GM12878 (cell line): ENCODE data around the gene CAPN3. TPM values are rescaled to one million over a fixed set of nuclear protein-coding genes. Genes with fewer than 3 reads are reported as not detected.

Experiments
- ATAC-seq: fragments of 200-7000 bp; cut with Tn5 transposase; 3 replicates; pipeline ENCODE4 v1.9.1; 2020; ENCODE audit warnings: mild to moderate bottlenecking, moderate library complexity
- BruUV-seq: library from RNA; stranded (reverse); fragments of 400-500 nt; replicated peaks from 2 replicates; lab custom pipeline; 2021; lab: Mats Ljungman, UMichigan
- CTCF ChIA-PET: fragments of 300-600 bp; sonication (Branson Sonifier 250); formaldehyde crosslinking; extraction: SDS; loops from one replicate; lab custom pipeline; 2021; ENCODE audit warnings: inconsistent platforms; lab: Yijun Ruan, JAX
- POLR2A ChIA-PET: fragments of 350-600 bp; formaldehyde crosslinking; extraction: SDS; loops from one replicate; lab custom pipeline; 2021; ENCODE audit warnings: inconsistent platforms; lab: Charles Lee
- RAD21 ChIA-PET: fragments of 300-600 bp; sonication (Branson Sonifier 250); formaldehyde crosslinking; loops from one replicate; lab custom pipeline; 2023; ENCODE audit warnings: antibody characterized with exemption; ENCODE audit not compliant: unreplicated experiment; lab: Charles Lee
- SMC1A ChIA-PET: fragments of 300-600 bp; sonication (Branson Sonifier 250); formaldehyde crosslinking; loops from one replicate; lab custom pipeline; 2023; ENCODE audit not compliant: unreplicated experiment, uncharacterized antibody; lab: Charles Lee
- DNase-seq: peaks from one replicate; pipeline ENCODE4 v3.0.0-alpha.2; 2011; ENCODE audit warnings: low read depth, low spot score
- FAIRE-seq: peaks from 3 replicates; lab custom pipeline; 2011; peaks lifted over from hg19 to GRCh38; lab: Jason Lieb, UNC
- H2AFZ ChIP-seq: 2 replicates; pipeline ENCODE4 v1.6.0; 2011; ENCODE audit warnings: low read depth, low read length, control low read depth; ENCODE audit not compliant: control insufficient read depth
- H3K27ac ChIP-seq: 2 replicates; pipeline ENCODE4 v1.5.1; 2011; ENCODE audit warnings: control low read depth; ENCODE audit not compliant: control insufficient read depth, insufficient read depth
- H3K27me3 ChIP-seq, 2 experiments: replicated peaks in 1 of 2; 2 replicates each; pipeline versions ENCODE4 v1.6.0 to v1.6.1; 2011; ENCODE audit warnings: low read length in 1 of 2; ENCODE audit not compliant: control insufficient read depth in 2 of 2, insufficient read depth in 2 of 2
- H3K36me3 ChIP-seq, 2 experiments: 2 replicates each; pipeline ENCODE4 v1.5.1; 2011; ENCODE audit warnings: low read length in 1 of 2; ENCODE audit not compliant: control insufficient read depth in 2 of 2, insufficient read depth in 2 of 2
- H3K4me1 ChIP-seq: 2 replicates; pipeline ENCODE4 v1.6.1; 2011; ENCODE audit warnings: mild to moderate bottlenecking, low read length, moderate library complexity, mixed read lengths; ENCODE audit not compliant: control insufficient read depth, insufficient read depth
- H3K4me2 ChIP-seq: 2 replicates; pipeline ENCODE4 v1.6.0; 2011; ENCODE audit warnings: control low read depth; ENCODE audit not compliant: control insufficient read depth, insufficient read depth
- H3K4me3 ChIP-seq: fragments of 200-600 bp; sonication (generic); 2 replicates; pipeline ENCODE4 v1.5.1; 2016
- H3K79me2 ChIP-seq: 2 replicates; pipeline ENCODE4 v1.6.0; 2011; ENCODE audit warnings: low read length; ENCODE audit not compliant: control insufficient read depth, insufficient read depth
- H3K9ac ChIP-seq: 2 replicates; pipeline ENCODE4 v1.8.0; 2011; ENCODE audit warnings: low read length, control low read depth, mixed read lengths; ENCODE audit not compliant: control insufficient read depth, insufficient read depth
- H3K9me3 ChIP-seq: replicated peaks from 3 replicates; pipeline ENCODE4 v1.5.1; 2011; ENCODE audit warnings: mild to moderate bottlenecking, low read length; ENCODE audit not compliant: control insufficient read depth, insufficient read depth
- H4K20me1 ChIP-seq: 2 replicates; pipeline ENCODE4 v1.6.0; 2011; ENCODE audit not compliant: control insufficient read depth, insufficient read depth
- CREM ChIP-seq: IDR thresholded peaks from 2 replicates; pipeline ENCODE4 v1.6.1; 2014; ENCODE audit warnings: antibody characterized with exemption, low read depth
- FOXK2 ChIP-seq: fragments of 450-650 bp; IDR thresholded peaks from 2 replicates; pipeline ENCODE4 v1.6.1; 2017; ENCODE audit warnings: mild to moderate bottlenecking, moderate library complexity
- IKZF1 ChIP-seq: fragments of 450-650 bp; conservative IDR thresholded peaks from 2 replicates; pipeline ENCODE4 v1.6.1; 2017; ENCODE audit warnings: antibody characterized with exemption, mild to moderate bottlenecking
- IKZF2 ChIP-seq, 2 experiments: fragments of 450-650 bp; IDR thresholded peaks; 2 replicates each; pipeline ENCODE4 v1.6.1; 2017; ENCODE audit warnings: mild to moderate bottlenecking in 2 of 2, moderate library complexity in 2 of 2
- NFXL1 ChIP-seq: fragments of 450-650 bp; IDR thresholded peaks from 2 replicates; pipeline ENCODE4 v1.6.1; 2017; ENCODE audit warnings: antibody characterized with exemption, mild to moderate bottlenecking, borderline replicate concordance
- PAX5 ChIP-seq: IDR thresholded peaks from 2 replicates; pipeline ENCODE4 v1.6.1; 2011; ENCODE audit warnings: low read depth, low read length, borderline replicate concordance
- RAD21 ChIP-seq: IDR thresholded peaks from 2 replicates; pipeline ENCODE4 v1.6.1; 2011; ENCODE audit warnings: mild to moderate bottlenecking, low read depth, low read length, moderate library complexity; ENCODE audit not compliant: insufficient read depth
- SIX5 ChIP-seq: IDR thresholded peaks from 2 replicates; pipeline ENCODE4 v1.6.1; 2011; ENCODE audit warnings: mild to moderate bottlenecking, low read depth, low read length, moderate library complexity; ENCODE audit not compliant: severe bottlenecking
- SP1 ChIP-seq: IDR thresholded peaks from one replicate; pipeline ENCODE4 v1.6.1; 2011; ENCODE audit warnings: low read depth, low read length
- WGBS: methylation state at CpG from one replicate; pipeline ENCODE4 v1.1.6; 2016; ENCODE audit warnings: low lambda C conversion rate; ENCODE audit not compliant: insufficient replicate concordance, insufficient coverage; ENCODE audit errors: missing lambda C conversion rate; 5-methylcytosine and 5-hydroxymethylcytosine counted together
- in situ Hi-C: fragments of 300-500 bp; cut with MboI; formaldehyde crosslinking; loops from 9 replicates; pipeline ENCODE4 v1.14.3; 2018; ENCODE audit warnings: mixed read lengths
- intact Hi-C: fragments of 100-400 bp; cut with micrococcal nuclease; formaldehyde crosslinking; loops from one replicate; pipeline ENCODE4 v1.14.2; 2022; ENCODE audit not compliant: unreplicated experiment
- polyA plus RNA-seq, 11 experiments: library from polyadenylated mRNA; depleted of rRNA in 4 of 11; unstranded in 6 of 11; stranded (reverse) in 5 of 11; fragments of >200 nt; fragmentation: Nextera tagmentation in 4 of 11; fragmentation: Illumina TruSeq in 1 of 11; extraction: Ambion mirVana in 4 of 11; extraction: Trizol in 1 of 11; gene quantifications; 1 replicate in 1 of 11; 2 replicates in 10 of 11; pipeline versions ENCODE4 v1.2.1 to v1.2.3, GENCODE V29; 2011 to 2016; ENCODE audit warnings: inconsistent platforms in 2 of 11, missing spikeins in 2 of 11, low read depth in 1 of 11
- total RNA-seq, 4 experiments: library from RNA; depleted of rRNA in 3 of 4; stranded (reverse); fragments of >200 nt in 3 of 4; fragmentation: Illumina TruSeq in 1 of 4; extraction: Trizol in 1 of 4; gene quantifications; 2 replicates each; pipeline versions ENCODE4 v1.2.1 to v1.2.3, GENCODE V29; 2013 to 2021
- TF ChIP-seq, protein P1 (sequence below): fragments of 450-650 bp; IDR thresholded peaks from 2 replicates; pipeline ENCODE4 v1.6.1; 2017; ENCODE audit warnings: low read depth, mild to moderate bottlenecking, moderate library complexity
- TF ChIP-seq, protein P2 (sequence below): fragments of 450-650 bp; IDR thresholded peaks from 2 replicates; pipeline ENCODE4 v1.6.1; 2017; ENCODE audit warnings: mild to moderate bottlenecking, moderate library complexity

CAPN3 gene
- total and polyA plus RNA-seq, 10 of the 15 experiments (the other 5 are each of a cell fraction or from before 2014, with no cell fraction given) = 1.1 to 3.8 (median 2.4) TPM

DNA sequence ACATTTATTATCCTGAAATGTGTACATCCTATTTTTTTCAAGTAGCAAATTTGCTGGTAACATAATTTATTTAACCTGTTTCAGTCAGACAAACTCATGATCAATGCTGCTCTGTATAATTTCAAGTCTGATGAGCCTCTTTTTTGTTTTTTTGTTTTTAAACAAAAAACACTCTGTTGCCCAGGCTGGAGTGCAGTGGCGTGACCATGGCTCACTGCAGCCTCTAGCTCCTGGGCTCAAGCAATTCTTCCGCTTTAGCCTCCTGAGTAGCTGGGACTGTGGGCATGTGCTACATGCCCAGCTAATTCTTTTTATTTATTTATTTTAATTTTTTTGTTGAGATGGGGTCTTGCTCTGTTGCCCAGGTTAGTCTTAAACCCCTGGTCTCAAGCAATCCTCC, 40.1 kb upstream of the CAPN3 start:
- CTCF ChIA-PET = no interaction called here
- 100% methylated on average over 2 of the region's 2 CpGs for WGBS
- no peak overlapping the region for H3K4me3 ChIP-seq
- no peak for TF ChIP-seq SIX5
- no peak for TF ChIP-seq SP1
- TF ChIP-seq PAX5 = no peak
- TF ChIP-seq RAD21 = no peak
- TF ChIP-seq, protein P1, sequence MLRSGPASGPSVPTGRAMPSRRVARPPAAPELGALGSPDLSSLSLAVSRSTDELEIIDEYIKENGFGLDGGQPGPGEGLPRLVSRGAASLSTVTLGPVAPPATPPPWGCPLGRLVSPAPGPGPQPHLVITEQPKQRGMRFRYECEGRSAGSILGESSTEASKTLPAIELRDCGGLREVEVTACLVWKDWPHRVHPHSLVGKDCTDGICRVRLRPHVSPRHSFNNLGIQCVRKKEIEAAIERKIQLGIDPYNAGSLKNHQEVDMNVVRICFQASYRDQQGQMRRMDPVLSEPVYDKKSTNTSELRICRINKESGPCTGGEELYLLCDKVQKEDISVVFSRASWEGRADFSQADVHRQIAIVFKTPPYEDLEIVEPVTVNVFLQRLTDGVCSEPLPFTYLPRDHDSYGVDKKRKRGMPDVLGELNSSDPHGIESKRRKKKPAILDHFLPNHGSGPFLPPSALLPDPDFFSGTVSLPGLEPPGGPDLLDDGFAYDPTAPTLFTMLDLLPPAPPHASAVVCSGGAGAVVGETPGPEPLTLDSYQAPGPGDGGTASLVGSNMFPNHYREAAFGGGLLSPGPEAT = no peak
- no peaks in the 10 kb centered on the region for H3K79me2 ChIP-seq
- H3K4me2 ChIP-seq = no peak overlapping the region
- SMC1A ChIA-PET = no interaction called here
- no peak overlapping the region for H3K9ac ChIP-seq
- in situ Hi-C loops (no loop called here), intact Hi-C loops (no loop called here)
- no peak overlapping the region for H3K27ac ChIP-seq
- no peak overlapping the region for H2AFZ ChIP-seq
- H3K9me3 ChIP-seq = no peaks in the 10 kb centered on the region
- H3K27me3 ChIP-seq = no peaks in the 10 kb centered on the region
- FAIRE-seq (no peak), DNase-seq (no peak), ATAC-seq (no peak)
- H4K20me1 ChIP-seq = no peaks in the 10 kb centered on the region
- RAD21 ChIA-PET = no interaction called here
- H3K36me3 ChIP-seq = no peaks in the 10 kb centered on the region
- no TSS peak for BruUV-seq
- no peaks in the 10 kb centered on the region for H3K4me1 ChIP-seq
- POLR2A ChIA-PET = no interaction called here

DNA sequence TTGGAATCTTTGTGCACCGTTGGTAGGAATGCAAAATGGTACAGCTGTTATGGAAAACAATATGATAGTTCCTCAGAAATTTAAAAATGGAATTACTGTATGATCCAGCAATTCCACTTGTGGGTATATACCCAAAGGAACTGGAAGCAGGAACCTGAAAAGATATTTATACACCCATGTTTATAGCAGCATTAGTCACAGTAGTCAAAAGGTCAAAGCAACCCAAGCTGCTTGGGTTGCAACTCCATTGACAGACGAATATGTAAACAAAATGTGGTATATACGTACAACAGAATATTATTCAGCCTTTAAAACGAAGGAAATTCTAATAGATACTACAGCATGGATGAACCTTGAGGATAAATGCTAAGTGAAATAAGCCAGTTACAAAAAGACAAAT, 35.0 kb upstream of the CAPN3 start:
- CTCF ChIA-PET = no interaction called here
- Histone ChIP-seq H3K79me2 (no peaks in the 10 kb centered on the region), H4K20me1 (no peaks in the 10 kb centered on the region), H3K9ac (no peak overlapping the region), H3K36me3 (peaks cover 2 to 9% of the 10 kb centered on the region in 2 experiments; a peak in 2 of 4 replicates), H3K4me3 (no peak overlapping the region), H3K4me2 (no peak overlapping the region), H3K9me3 (no peaks in the 10 kb centered on the region), H3K27me3 (no peaks in the 10 kb centered on the region), H2AFZ (no peak overlapping the region), H3K27ac (no peak overlapping the region), H3K4me1 (no peaks in the 10 kb centered on the region)
- SMC1A ChIA-PET = no interaction called here
- RAD21 ChIA-PET = no interaction called here
- ATAC-seq = no peak
- intact Hi-C loops (no loop called here), in situ Hi-C loops (no loop called here)
- POLR2A ChIA-PET = no interaction called here
- 81% methylated on average over 4 of the region's 4 CpGs for WGBS
- FAIRE-seq = no peak
- BruUV-seq = no TSS peak
- no peak for DNase-seq
- no peak for TF ChIP-seq NFXL1
- no peak for TF ChIP-seq IKZF1
- TF ChIP-seq, protein P2, sequence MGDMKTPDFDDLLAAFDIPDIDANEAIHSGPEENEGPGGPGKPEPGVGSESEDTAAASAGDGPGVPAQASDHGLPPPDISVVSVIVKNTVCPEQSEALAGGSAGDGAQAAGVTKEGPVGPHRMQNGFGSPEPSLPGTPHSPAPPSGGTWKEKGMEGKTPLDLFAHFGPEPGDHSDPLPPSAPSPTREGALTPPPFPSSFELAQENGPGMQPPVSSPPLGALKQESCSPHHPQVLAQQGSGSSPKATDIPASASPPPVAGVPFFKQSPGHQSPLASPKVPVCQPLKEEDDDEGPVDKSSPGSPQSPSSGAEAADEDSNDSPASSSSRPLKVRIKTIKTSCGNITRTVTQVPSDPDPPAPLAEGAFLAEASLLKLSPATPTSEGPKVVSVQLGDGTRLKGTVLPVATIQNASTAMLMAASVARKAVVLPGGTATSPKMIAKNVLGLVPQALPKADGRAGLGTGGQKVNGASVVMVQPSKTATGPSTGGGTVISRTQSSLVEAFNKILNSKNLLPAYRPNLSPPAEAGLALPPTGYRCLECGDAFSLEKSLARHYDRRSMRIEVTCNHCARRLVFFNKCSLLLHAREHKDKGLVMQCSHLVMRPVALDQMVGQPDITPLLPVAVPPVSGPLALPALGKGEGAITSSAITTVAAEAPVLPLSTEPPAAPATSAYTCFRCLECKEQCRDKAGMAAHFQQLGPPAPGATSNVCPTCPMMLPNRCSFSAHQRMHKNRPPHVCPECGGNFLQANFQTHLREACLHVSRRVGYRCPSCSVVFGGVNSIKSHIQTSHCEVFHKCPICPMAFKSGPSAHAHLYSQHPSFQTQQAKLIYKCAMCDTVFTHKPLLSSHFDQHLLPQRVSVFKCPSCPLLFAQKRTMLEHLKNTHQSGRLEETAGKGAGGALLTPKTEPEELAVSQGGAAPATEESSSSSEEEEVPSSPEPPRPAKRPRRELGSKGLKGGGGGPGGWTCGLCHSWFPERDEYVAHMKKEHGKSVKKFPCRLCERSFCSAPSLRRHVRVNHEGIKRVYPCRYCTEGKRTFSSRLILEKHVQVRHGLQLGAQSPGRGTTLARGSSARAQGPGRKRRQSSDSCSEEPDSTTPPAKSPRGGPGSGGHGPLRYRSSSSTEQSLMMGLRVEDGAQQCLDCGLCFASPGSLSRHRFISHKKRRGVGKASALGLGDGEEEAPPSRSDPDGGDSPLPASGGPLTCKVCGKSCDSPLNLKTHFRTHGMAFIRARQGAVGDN = no peak
- TF ChIP-seq FOXK2 = no peak
- no peak for TF ChIP-seq IKZF2 (IDR thresholded peaks at IDR 0.05)
- no peak for TF ChIP-seq CREM
